Endothelial cell (in vitro differentiated cells): ENCODE data around the gene SORCS2. TPM values are rescaled to one million over a fixed set of nuclear protein-coding genes. Genes with fewer than 3 reads are reported as not detected.

Experiments
- DNase-seq: peaks from one replicate; pipeline ENCODE4 v3.0.0; 2021; ENCODE audit warnings: low spot score
- H3K27ac Mint-ChIP-seq: one replicate; pipeline ENCODE4 v1.8.0; 2021; ENCODE audit warnings: mixed read lengths, inconsistent platforms; ENCODE audit not compliant: unreplicated experiment
- H3K27me3 Mint-ChIP-seq: one replicate; pipeline ENCODE4 v1.8.0; 2021; ENCODE audit warnings: mild to moderate bottlenecking, moderate library complexity, mixed read lengths, inconsistent platforms; ENCODE audit not compliant: unreplicated experiment
- H3K36me3 Mint-ChIP-seq: one replicate; pipeline ENCODE4 v1.8.0; 2021; ENCODE audit warnings: mild to moderate bottlenecking, low read depth, mixed read lengths, inconsistent platforms; ENCODE audit not compliant: unreplicated experiment
- H3K4me1 Mint-ChIP-seq: one replicate; pipeline ENCODE4 v1.8.0; 2021; ENCODE audit warnings: mild to moderate bottlenecking, mixed read lengths, inconsistent platforms; ENCODE audit not compliant: unreplicated experiment
- H3K4me3 Mint-ChIP-seq: one replicate; pipeline ENCODE4 v1.8.0; 2021; ENCODE audit warnings: mild to moderate bottlenecking, mixed read lengths, inconsistent platforms; ENCODE audit not compliant: unreplicated experiment
- H3K9me3 Mint-ChIP-seq: one replicate; pipeline ENCODE4 v1.8.0; 2021; ENCODE audit warnings: mixed read lengths, inconsistent platforms; ENCODE audit not compliant: unreplicated experiment
- total RNA-seq: library from RNA; stranded (reverse); fragmentation: NEBNext Ultra II Directional; extraction: Animal tissue kit (Norgen Biotek cat#: 25700); gene quantifications from one replicate; pipeline ENCODE4 v1.2.1, GENCODE V29; 2021; ENCODE audit not compliant: unreplicated experiment
- TF ChIP-seq, protein P1 (sequence below): fragments of 200-600 bp; sonication (generic); IDR thresholded peaks from one replicate; pipeline ENCODE4 v1.5.0; 2021; ENCODE audit warnings: antibody characterized with exemption; ENCODE audit not compliant: unreplicated experiment

Gene SORCS2
- total RNA-seq, 1 donor from 2014 or later, result 1.3 TPM

DNA sequence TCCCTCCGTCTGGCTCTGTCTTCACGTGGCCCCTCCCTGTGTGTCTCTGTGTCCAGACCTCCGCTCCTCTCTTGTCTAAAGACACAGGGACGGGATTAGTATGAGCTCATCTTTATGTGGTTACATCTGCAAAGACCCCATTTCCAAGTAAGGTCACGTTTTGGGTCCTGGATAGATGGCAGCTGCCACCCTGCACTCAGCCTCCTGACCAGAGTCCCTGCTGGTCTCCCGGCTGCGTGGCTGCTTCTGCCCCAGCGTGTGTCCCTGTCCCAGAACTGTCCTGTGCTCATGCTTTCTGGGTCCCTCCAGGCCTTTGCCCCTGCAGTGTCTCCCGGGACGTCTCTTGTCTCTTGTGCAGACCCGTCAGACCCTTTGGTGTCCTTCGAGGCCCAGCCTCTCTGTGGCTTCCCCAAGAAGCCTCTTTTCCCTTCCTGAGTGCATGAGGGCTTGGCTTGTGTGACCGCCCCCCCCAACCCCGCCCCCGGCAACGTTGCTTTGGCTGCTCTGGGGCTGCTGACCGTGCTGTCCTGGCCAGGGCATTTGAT lies 135.1 kb downstream of the SORCS2 start:
- Mint-ChIP-seq H3K27me3 (peaks cover 4% of the 10 kb centered on the region), H3K4me3 (no peak overlapping the region), H3K36me3 (peaks cover 3% of the 10 kb centered on the region), H3K4me1 (no peaks in the 10 kb centered on the region), H3K9me3 (no peaks in the 10 kb centered on the region), H3K27ac (no peak overlapping the region)
- TF ChIP-seq, protein P1, sequence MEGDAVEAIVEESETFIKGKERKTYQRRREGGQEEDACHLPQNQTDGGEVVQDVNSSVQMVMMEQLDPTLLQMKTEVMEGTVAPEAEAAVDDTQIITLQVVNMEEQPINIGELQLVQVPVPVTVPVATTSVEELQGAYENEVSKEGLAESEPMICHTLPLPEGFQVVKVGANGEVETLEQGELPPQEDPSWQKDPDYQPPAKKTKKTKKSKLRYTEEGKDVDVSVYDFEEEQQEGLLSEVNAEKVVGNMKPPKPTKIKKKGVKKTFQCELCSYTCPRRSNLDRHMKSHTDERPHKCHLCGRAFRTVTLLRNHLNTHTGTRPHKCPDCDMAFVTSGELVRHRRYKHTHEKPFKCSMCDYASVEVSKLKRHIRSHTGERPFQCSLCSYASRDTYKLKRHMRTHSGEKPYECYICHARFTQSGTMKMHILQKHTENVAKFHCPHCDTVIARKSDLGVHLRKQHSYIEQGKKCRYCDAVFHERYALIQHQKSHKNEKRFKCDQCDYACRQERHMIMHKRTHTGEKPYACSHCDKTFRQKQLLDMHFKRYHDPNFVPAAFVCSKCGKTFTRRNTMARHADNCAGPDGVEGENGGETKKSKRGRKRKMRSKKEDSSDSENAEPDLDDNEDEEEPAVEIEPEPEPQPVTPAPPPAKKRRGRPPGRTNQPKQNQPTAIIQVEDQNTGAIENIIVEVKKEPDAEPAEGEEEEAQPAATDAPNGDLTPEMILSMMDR, result no peak
- no peak for DNase-seq

DNA sequence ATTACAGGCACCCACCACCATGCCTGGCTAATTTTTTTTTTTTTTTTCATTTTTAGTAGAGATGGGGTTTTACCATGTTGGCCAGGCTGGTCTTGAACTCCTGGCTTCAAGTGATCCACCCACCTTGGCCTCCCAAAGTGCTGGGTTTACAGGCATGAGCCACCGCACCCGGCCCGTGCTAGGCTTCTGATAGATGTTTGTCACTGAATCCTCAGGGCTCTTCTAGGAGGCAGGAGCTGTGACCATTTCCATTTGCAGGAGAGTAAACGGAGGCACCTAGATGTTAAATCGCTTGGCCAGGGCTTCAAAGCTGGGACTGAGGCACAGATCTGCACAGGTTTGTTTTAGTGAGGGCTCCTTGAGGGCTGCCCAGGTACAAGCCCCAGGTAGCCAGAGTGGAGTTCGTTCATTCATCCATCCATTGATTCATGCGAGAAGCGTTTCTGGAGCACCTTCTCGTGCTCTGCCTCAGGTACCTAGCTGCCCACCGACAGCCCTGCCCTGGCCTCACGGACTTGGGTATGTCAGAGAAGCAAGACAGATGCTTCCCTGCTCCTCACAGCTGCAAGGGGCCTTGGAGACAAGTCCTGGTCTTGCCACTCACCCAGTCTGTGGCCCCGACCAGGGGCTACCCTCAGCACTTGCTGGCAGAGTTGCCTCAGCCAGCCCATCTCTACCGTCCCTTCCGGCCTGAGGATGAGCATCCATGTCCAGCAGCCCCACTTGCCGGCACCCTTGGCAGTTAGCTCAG lies 136.0 kb downstream of the SORCS2 start:
- TF ChIP-seq, protein P1, result no peak
- Mint-ChIP-seq H3K4me1 (no peaks in the 10 kb centered on the region), H3K27me3 (peaks cover 4% of the 10 kb centered on the region), H3K27ac (no peak overlapping the region), H3K9me3 (no peaks in the 10 kb centered on the region), H3K4me3 (no peak overlapping the region), H3K36me3 (no peaks in the 10 kb centered on the region)
- DNase-seq, result no peak

DNA sequence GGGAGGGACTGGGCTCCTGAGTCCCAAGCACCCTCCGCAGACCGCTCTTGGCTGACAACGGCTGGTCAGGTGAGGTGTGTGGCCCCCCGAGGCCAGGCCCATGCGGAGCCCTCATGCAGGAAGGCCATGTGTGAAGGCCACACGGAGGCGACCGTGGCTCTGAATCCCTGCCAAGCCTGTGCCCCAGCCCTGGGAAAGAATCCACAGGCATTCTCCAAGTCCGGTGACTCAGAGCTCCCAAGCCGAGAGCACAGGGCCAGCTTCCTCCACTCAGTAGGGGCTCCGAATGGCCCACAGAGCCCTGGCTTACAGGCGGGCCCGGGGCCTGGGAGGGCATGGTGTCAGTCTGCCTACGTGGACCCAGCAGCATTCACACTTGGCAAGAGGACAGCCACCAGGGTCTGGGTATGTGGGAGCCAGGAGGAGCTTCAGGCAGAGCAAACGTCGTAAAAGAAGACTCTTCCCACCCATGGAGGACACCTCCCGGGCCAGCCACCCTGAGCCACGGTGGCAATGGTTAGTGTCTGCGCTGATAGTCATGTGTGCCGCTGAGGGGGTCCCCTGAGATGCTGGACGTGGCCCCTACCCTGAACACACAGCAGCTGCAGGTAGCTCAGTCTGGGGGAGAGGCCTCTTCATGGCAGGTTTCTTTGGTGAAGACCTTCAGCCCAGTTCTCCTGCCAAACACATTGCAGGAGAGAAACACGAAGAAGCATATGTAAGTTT lies 136.7 kb downstream of the SORCS2 start:
- peaks cover 4% of the 10 kb centered on the region for H3K27me3 Mint-ChIP-seq
- TF ChIP-seq, protein P1, result no peak
- DNase-seq, result no peak
- H3K4me1 Mint-ChIP-seq, result no peaks in the 10 kb centered on the region
- no peaks in the 10 kb centered on the region for H3K9me3 Mint-ChIP-seq
- no peak overlapping the region for H3K27ac Mint-ChIP-seq
- H3K36me3 Mint-ChIP-seq, result no peaks in the 10 kb centered on the region
- no peak overlapping the region for H3K4me3 Mint-ChIP-seq

DNA sequence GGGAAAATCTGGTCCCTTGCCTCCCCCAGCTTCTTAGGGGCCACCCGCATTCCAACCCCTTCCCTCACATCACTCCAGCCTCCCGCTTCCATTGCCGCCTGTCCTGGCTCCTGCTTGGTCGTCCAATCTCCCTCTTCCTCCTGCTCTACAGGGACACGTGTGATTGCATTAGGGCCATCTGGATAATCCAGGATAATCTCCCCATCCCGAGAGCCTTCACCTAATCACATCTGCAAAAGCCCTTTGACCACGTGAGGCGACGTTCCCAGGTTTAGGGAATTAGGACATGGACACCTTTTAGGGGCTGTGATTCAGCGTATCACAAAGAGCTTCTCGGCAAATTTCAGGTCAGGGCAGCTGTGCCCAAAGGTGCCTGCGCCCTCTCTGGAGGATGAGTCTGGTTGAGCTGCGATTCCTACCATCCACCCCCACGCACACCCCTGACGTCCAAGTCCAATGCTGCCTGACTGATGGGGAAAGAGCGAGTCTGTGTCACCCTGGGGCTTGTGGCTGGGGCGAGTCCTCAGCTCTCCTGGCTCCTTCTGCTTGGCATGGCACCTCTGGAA lies 137.8 kb downstream of the SORCS2 start:
- H3K27me3 Mint-ChIP-seq, result peaks cover 5% of the 10 kb centered on the region
- no peak overlapping the region for H3K27ac Mint-ChIP-seq
- no peaks in the 10 kb centered on the region for H3K4me1 Mint-ChIP-seq
- H3K4me3 Mint-ChIP-seq, result no peak overlapping the region
- H3K36me3 Mint-ChIP-seq, result no peaks in the 10 kb centered on the region
- no peaks in the 10 kb centered on the region for H3K9me3 Mint-ChIP-seq
- TF ChIP-seq, protein P1, result no peak
- no peak for DNase-seq
